ENCODE measurements around the gene TMEM52. TPM values are rescaled to one million over a fixed set of nuclear protein-coding genes. Genes with fewer than 3 reads are reported as not detected.

The TMEM52 gene
- polyA plus RNA-seq, 2 of the 4 experiments (the other 2 are of a cell fraction): 0.36 to 0.41 TPM

DNA sequence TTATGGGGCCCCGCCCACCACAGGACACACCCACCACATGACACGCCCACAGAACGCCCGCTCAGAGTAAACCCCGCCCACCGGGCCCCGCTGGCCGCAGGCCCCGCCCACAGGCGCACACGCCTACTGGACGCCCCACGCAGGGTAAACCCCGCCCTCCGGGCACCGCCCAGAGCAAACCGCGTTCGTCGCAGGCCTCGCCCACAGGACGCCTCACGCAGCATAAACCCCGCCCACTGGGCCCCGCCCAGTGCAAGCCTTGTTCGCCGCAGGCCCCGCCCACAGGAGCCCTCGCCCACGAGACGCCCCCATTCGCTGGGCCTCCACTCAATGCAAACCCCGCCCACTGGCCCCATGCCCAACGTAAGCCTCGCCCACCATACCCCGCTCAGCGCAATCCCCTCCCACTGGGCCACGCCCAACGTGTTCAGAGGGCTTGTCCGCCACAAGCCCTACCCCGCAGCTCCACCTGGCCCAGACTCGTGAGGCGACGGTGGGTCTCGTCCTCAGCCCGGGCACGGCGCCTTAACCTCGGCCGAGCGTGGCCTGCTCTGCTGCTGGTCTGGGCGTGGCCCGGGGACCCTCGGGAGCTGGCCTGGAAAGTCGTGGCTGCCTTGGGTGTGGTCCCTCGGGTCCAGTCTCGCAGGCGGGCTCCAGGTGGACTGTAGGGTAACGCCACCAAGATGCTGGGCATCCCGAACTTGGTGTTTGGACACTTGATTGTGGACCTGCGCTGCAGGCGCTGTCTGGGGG is 401 bp upstream of the TMEM52 start (continued):
- TF ChIP-seq ZC3H11A (IDR thresholded peaks at IDR 0.05) (no peak), SMC3 (IDR thresholded peaks at IDR 0.05) (no peak), JUNB (IDR thresholded peaks at IDR 0.05) (no peak)

DNA sequence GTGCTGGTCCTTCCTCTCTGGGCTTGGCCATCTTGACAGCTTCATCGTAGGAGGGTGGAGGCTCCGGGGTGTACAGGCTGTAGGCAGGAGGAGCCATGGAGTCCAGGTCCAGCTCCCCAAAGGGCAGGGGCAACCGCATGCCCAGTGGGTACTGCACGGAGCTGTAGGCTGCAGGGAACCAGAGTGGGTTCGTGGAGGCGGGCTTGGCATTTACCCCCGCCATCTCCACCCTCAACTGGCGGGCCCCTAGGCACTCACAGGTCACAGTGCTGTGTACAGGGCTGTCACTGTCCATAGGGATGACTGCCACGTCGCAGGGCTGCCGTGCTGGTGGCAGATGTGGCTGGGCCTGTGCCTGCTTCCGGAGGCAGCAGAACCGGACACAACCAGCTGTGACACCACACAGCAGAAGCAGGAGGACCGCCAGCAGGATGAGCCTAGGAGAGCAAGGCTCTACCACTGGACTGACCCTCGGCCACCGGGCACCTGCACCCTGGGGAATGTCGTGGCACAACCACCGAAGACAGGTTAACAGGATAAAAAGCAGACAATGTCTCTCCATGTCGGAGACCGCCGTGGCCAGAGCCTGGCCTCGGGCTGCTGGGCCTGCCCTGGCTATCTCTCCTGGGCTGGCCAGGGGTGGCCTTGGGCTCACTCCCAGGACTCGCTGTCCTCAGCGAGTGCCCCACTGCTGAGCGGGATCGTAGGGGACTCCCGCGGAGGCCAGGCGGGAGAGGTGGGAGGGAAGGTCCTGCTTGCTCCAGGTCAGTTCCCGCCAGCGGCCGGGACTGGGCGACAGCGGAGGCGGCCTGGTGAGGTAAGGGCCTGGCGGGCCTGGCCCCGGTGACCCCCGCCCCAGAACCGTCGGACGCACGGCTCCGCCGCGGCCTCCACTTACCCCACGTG is 831 bp downstream of the TMEM52 start:
- Histone ChIP-seq H3K4me1 (peaks cover 10% of the 10 kb centered on the region), H3K27ac (peak overlapping the region; percentile 34 to 84; a peak in 3 of 6 replicates), H3K4me3 (peak overlapping the region; percentile 60), H3K9me3 (no peaks in the 10 kb centered on the region), H3K4me2 (peak overlapping the region; percentile 86)
- ATAC-seq (no peak), FAIRE-seq (no peak), DNase-seq (ENCODE audit: low read depth in 1 of 2, low spot score in 1 of 2) (no peak)
- TF ChIP-seq JUNB (IDR thresholded peaks at IDR 0.05) (no peak), NPAS2 (CRISPR knock-in tag; IDR thresholded peaks at IDR 0.05; ENCODE audit: borderline replicate concordance) (no peak), PHF8 (IDR thresholded peaks at IDR 0.05; ENCODE audit: borderline replicate concordance, low read depth) (no peak), ZNF302 (CRISPR knock-in tag; IDR thresholded peaks at IDR 0.05) (no peak), HOXA7 (CRISPR knock-in tag; IDR thresholded peaks at IDR 0.05) (no peak), RAD21 (conservative IDR thresholded peaks at IDR 0.05 in 1 of 2, IDR thresholded peaks at IDR 0.05 in 1 of 2) (no peak), ATOH8 (CRISPR knock-in tag; IDR thresholded peaks at IDR 0.05; ENCODE audit: low read depth) (no peak), ESRRA (IDR thresholded peaks at IDR 0.05; ENCODE audit: borderline replicate concordance, low read length) (no peak), ZSCAN20 (CRISPR knock-in tag; IDR thresholded peaks at IDR 0.05) (no peak), CEBPB (IDR thresholded peaks at IDR 0.05) (no peak), NR3C1 (IDR thresholded peaks at IDR 0.05) (no peak)
- TF ChIP-seq, protein P1, sequence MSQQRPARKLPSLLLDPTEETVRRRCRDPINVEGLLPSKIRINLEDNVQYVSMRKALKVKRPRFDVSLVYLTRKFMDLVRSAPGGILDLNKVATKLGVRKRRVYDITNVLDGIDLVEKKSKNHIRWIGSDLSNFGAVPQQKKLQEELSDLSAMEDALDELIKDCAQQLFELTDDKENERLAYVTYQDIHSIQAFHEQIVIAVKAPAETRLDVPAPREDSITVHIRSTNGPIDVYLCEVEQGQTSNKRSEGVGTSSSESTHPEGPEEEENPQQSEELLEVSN (IDR thresholded peaks at IDR 0.05; ENCODE audit: borderline replicate concordance, low read depth): no peak
- WGBS (ENCODE audit: missing lambda C conversion rate): 86% methylated on average over 25 of the region's 46 CpGs
- ChIA-PET CTCF (interaction anchor here (1.8 kb wide), 2 partner anchors 126 to 222 kb away, joined by 4 to 6 read pairs; no protein-coding TSS in a partner anchor), POLR2A (no interaction called here)

DNA sequence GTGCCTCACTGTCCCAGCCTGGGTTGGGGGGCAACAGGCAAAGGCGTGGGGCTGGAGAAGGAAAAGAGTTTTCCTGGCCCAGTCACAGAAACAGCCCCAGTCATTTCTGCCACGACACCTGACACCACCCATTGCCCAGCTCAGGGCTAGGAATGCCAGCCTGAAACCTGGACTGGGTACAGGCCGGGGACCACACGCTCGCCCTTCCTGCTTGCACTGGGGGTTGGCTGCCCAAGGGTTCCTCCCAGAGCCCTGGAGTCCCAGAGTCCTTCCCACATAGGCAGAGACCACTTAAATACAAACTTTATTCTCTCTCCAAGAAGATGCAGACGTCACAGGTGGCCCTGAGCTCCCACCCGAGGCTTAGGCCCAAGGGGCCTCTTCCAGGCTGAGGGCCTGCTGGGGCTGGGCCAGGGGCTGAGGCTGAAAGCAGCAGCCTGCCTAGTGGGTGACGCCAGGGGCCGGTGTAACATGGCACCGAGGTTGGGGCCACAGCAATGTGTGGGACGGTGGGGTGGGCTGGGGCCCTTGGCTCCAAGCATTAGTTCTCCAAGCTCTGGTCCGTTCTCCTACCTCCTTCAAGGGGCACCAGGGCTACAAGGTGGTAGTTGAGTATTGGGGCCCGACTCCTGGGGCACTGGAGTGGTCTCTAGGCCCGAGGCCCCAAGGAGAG is 1.6 kb downstream of the TMEM52 start:
- ChIA-PET CTCF (interaction anchor here (1.8 kb wide), 2 partner anchors 127 to 223 kb away, joined by 4 to 6 read pairs; no protein-coding TSS in a partner anchor), POLR2A (interaction anchor here (0.8 kb wide), 1 partner anchor 8 kb away, joined by 8 read pairs; no protein-coding TSS in a partner anchor)
- H3K4me2 ChIP-seq: no peak overlapping the region
- H3K27ac ChIP-seq: no peak overlapping the region
- no peak overlapping the region for H3K4me3 ChIP-seq
- FAIRE-seq (no peak), ATAC-seq (no peak), DNase-seq (ENCODE audit: low read depth in 1 of 2, low spot score in 1 of 2) (no peak)
- TF ChIP-seq ZNF302 (CRISPR knock-in tag; IDR thresholded peaks at IDR 0.05) (no peak), MAFK (IDR thresholded peaks at IDR 0.05; ENCODE audit: partially characterized antibody) (no peak), NPAS2 (CRISPR knock-in tag; IDR thresholded peaks at IDR 0.05; ENCODE audit: borderline replicate concordance) (no peak), FOXS1 (CRISPR knock-in tag; IDR thresholded peaks at IDR 0.05) (no peak), MYC (IDR thresholded peaks at IDR 0.05; ENCODE audit: borderline replicate concordance, low read length) (no peak), HDAC2 (IDR thresholded peaks at IDR 0.05) (no peak), HOXB13 (CRISPR knock-in tag; IDR thresholded peaks at IDR 0.05; ENCODE audit: low read depth) (no peak), RAD21 (conservative IDR thresholded peaks at IDR 0.05 in 1 of 2, IDR thresholded peaks at IDR 0.05 in 1 of 2) (no peak), ZSCAN20 (CRISPR knock-in tag; IDR thresholded peaks at IDR 0.05) (no peak), CBX8 (IDR thresholded peaks at IDR 0.05) (no peak)
- TF ChIP-seq, protein P2, sequence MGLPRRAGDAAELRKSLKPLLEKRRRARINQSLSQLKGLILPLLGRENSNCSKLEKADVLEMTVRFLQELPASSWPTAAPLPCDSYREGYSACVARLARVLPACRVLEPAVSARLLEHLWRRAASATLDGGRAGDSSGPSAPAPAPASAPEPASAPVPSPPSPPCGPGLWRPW (IDR thresholded peaks at IDR 0.05): no peak
- WGBS (ENCODE audit: missing lambda C conversion rate): 87% methylated on average over 6 of the region's 14 CpGs
- peaks cover 10% of the 10 kb centered on the region for H3K4me1 ChIP-seq
- H3K9me3 ChIP-seq: no peaks in the 10 kb centered on the region
